ENCODE data around the gene CASP14. TPM values are rescaled to one million over a fixed set of nuclear protein-coding genes. Genes with fewer than 3 reads are reported as not detected.

Gene CASP14
- total and polyA plus RNA-seq, 4 donors, result not detected

- Histone ChIP-seq H3K4me3 (ENCODE audit: low read depth, low read length) (peak within 1 kb of the TSS; percentile 78), H3K27me3 (ENCODE audit: control insufficient read depth, insufficient read depth, low read length) (peaks cover 12% of the 10 kb centered on the region), H3K9me3 (ENCODE audit: control insufficient read depth, insufficient read depth, low read length) (peaks cover 2% of the 10 kb centered on the region), H3K4me1 (ENCODE audit: control insufficient read depth, insufficient read depth, low read length) (peaks cover 20% of the 10 kb centered on the region), H3K27ac (ENCODE audit: low read depth, low read length) (peak within 1 kb of the TSS; percentile 82), H3K36me3 (ENCODE audit: control insufficient read depth, insufficient read depth, low read length) (peaks cover 34% of the 10 kb centered on the region)
- peak in 2 of 6 donors; percentile 29 to 75 for DNase-seq (ENCODE audit: low read depth in 4 of 6, low spot score in 6 of 6)
- WGBS (ENCODE audit: insufficient coverage), result 1% methylated on average over 66 of the region's 78 CpGs
These were observed 58.1 kb downstream of the CASP14 start, which contains the start of gene SYDE1 for GRCh38 chr19:15107061-15108010. Gene SYDE1 (plus strand): TSS chr19:15107401. CDS start chr19:15107434, 33 bp downstream.

Other genes with a start within 250 kb of the CASP14 start
- under 1 TPM in 1 of 2 donors, not detected in 1; 0.39 TPM for gene OR7A5, start 214.3 kb upstream of the CASP14 start, total RNA-seq
- under 1 TPM in 1 of 2 donors, not detected in 1; 0.11 TPM for gene OR7A5, start 214.3 kb upstream of the CASP14 start, polyA plus RNA-seq (ENCODE audit: insufficient read length in 2 of 2)
- under 1 TPM; 0.10 to 0.83 TPM for gene OR7C1, start 214.3 kb upstream of the CASP14 start, total RNA-seq
- gene OR7C1, start 214.3 kb upstream of the CASP14 start, polyA plus RNA-seq (ENCODE audit: insufficient read length in 2 of 2), result under 1 TPM; 0.14 to 0.36 TPM
- gene OR7A10, start 200.6 kb upstream of the CASP14 start, total RNA-seq, result not detected
- not detected for gene OR7A10, start 200.6 kb upstream of the CASP14 start, polyA plus RNA-seq (ENCODE audit: insufficient read length in 2 of 2)
- not detected for gene OR7A17, start 163.3 kb upstream of the CASP14 start, total RNA-seq
- under 1 TPM in 1 of 2 donors, not detected in 1; 0.12 TPM for gene OR7A17, start 163.3 kb upstream of the CASP14 start, polyA plus RNA-seq (ENCODE audit: insufficient read length in 2 of 2)
- gene OR7C2, start 108.0 kb upstream of the CASP14 start, total RNA-seq, result not detected
- not detected for gene OR7C2, start 108.0 kb upstream of the CASP14 start, polyA plus RNA-seq (ENCODE audit: insufficient read length in 2 of 2)
- gene SLC1A6, start 69.6 kb upstream of the CASP14 start, total RNA-seq, result 10 to 100 TPM in 1 of 2 donors, 1 to 10 TPM in 1; 9.6 to 29.2 TPM
- 10 to 100 TPM; 55.3 to 64.6 TPM for gene SLC1A6, start 69.6 kb upstream of the CASP14 start, polyA plus RNA-seq (ENCODE audit: insufficient read length in 2 of 2)
- not detected for gene OR1I1, start 32.7 kb downstream of the CASP14 start, total RNA-seq
- under 1 TPM; 0.05 to 0.09 TPM for gene OR1I1, start 32.7 kb downstream of the CASP14 start, polyA plus RNA-seq (ENCODE audit: insufficient read length in 2 of 2)
- gene SYDE1, start 57.9 kb downstream of the CASP14 start, total RNA-seq, result 10 to 100 TPM in 1 of 2 donors, 1 to 10 TPM in 1; 6.8 to 19.6 TPM
- gene SYDE1, start 57.9 kb downstream of the CASP14 start, polyA plus RNA-seq (ENCODE audit: insufficient read length in 2 of 2), result 10 to 100 TPM; 10.6 to 13.7 TPM
- gene NOTCH3, start 151.5 kb downstream of the CASP14 start, total RNA-seq, result 10 to 100 TPM; 34.9 to 38.2 TPM
- 10 to 100 TPM; 74.7 to 76.3 TPM for gene NOTCH3, start 151.5 kb downstream of the CASP14 start, polyA plus RNA-seq (ENCODE audit: insufficient read length in 2 of 2)
- gene EPHX3, start 183.0 kb downstream of the CASP14 start, total RNA-seq, result under 1 TPM; 0.30 to 0.50 TPM
- 1 to 10 TPM; 1.3 to 2.0 TPM for gene EPHX3, start 183.0 kb downstream of the CASP14 start, polyA plus RNA-seq (ENCODE audit: insufficient read length in 2 of 2)